ENCODE results near the gene MARCHF7. TPM values are rescaled to one million over a fixed set of nuclear protein-coding genes. Genes with fewer than 3 reads are reported as not detected.

The MARCHF7 gene
- total RNA-seq, 1 donor from 2014 or later = 86.7 TPM

- no peak overlapping the region for H3K27ac Mint-ChIP-seq
- no peak for TF ChIP-seq CTCF (IDR thresholded peaks at IDR 0.05)
Measured at GRCh38 chr2:159683817-159684216, 28.5 kb upstream of the MARCHF7 start.

GRCh38 chr2:159684796-159685195 lies 27.5 kb upstream of the MARCHF7 start:
- no peak overlapping the region for H3K4me3 Mint-ChIP-seq
- DNase-seq (no peak), ATAC-seq (ENCODE audit: low read depth) (no peak)
- no peaks in the 10 kb centered on the region for H3K9me3 Mint-ChIP-seq
- H3K27me3 Mint-ChIP-seq = no peaks in the 10 kb centered on the region
- CTCF ChIA-PET = no interaction called here
- no peaks in the 10 kb centered on the region for H3K4me1 Mint-ChIP-seq
- intact Hi-C loops (cut with micrococcal nuclease) = no loop called here
- TF ChIP-seq CTCF (IDR thresholded peaks at IDR 0.05) = no peak
- H3K36me3 Mint-ChIP-seq (ENCODE audit: low read depth) = no peaks in the 10 kb centered on the region
- POLR2A ChIA-PET = interaction anchor here (0.6 kb wide), 1 partner anchor 27 kb away, joined by 6 read pairs; the partner anchor contains the start of gene MARCHF7
- H3K27ac Mint-ChIP-seq = no peak overlapping the region

More at GRCh38 chr2:159683817-159684216, 28.5 kb upstream of the MARCHF7 start:
- DNase-seq (no peak), ATAC-seq (ENCODE audit: low read depth) (no peak)
- CTCF ChIA-PET = no interaction called here
- Mint-ChIP-seq H3K27me3 (no peaks in the 10 kb centered on the region), H3K36me3 (ENCODE audit: low read depth) (no peaks in the 10 kb centered on the region), H3K4me3 (no peak overlapping the region), H3K9me3 (no peaks in the 10 kb centered on the region), H3K4me1 (no peaks in the 10 kb centered on the region)
- POLR2A ChIA-PET = interaction anchor here (0.6 kb wide), 1 partner anchor 278 kb away, joined by 3 read pairs; no protein-coding TSS in a partner anchor
- intact Hi-C loops (cut with micrococcal nuclease) = no loop called here

- no peak for TF ChIP-seq CTCF (IDR thresholded peaks at IDR 0.05)
- intact Hi-C loops (cut with micrococcal nuclease) = no loop called here
- DNase-seq = no peak
- no peak for ATAC-seq (ENCODE audit: low read depth)
- Mint-ChIP-seq H3K9me3 (peaks cover 3% of the 10 kb centered on the region), H3K27me3 (no peaks in the 10 kb centered on the region), H3K36me3 (ENCODE audit: low read depth) (no peaks in the 10 kb centered on the region), H3K4me3 (no peak overlapping the region), H3K27ac (no peak overlapping the region), H3K4me1 (peaks cover 10% of the 10 kb centered on the region)
- POLR2A ChIA-PET = no interaction called here
- CTCF ChIA-PET = no interaction called here
Measured at GRCh38 chr2:159694500-159695040, 17.7 kb upstream of the MARCHF7 start.

GRCh38 chr2:159695795-159696448 lies 16.4 kb upstream of the MARCHF7 start:
- no peak for DNase-seq
- ChIA-PET CTCF (no interaction called here), POLR2A (interaction anchor here (0.6 kb wide), 1 partner anchor 470 kb away, joined by 8 read pairs; no protein-coding TSS in a partner anchor)
- ATAC-seq (ENCODE audit: low read depth) = peak; percentile 56
- Mint-ChIP-seq H3K36me3 (ENCODE audit: low read depth) (no peaks in the 10 kb centered on the region), H3K4me3 (no peak overlapping the region), H3K9me3 (peaks cover 3% of the 10 kb centered on the region), H3K27ac (no peak overlapping the region), H3K4me1 (peaks cover 10% of the 10 kb centered on the region), H3K27me3 (no peaks in the 10 kb centered on the region)
- intact Hi-C loops (cut with micrococcal nuclease) = no loop called here
- TF ChIP-seq CTCF (IDR thresholded peaks at IDR 0.05) = no peak

- H3K4me1 Mint-ChIP-seq = no peaks in the 10 kb centered on the region
Measured at GRCh38 chr2:159703491-159703890, 8.8 kb upstream of the MARCHF7 start.

More at GRCh38 chr2:159703491-159703890, 8.8 kb upstream of the MARCHF7 start:
- ChIA-PET CTCF (no interaction called here), POLR2A (interaction anchor here (1.4 kb wide), 1 partner anchor 8 kb away, joined by 4 read pairs; no protein-coding TSS in a partner anchor)
- H3K36me3 Mint-ChIP-seq (ENCODE audit: low read depth) = no peaks in the 10 kb centered on the region
- H3K4me3 Mint-ChIP-seq = no peak overlapping the region
- TF ChIP-seq CTCF (IDR thresholded peaks at IDR 0.05) = no peak
- DNase-seq (no peak), ATAC-seq (ENCODE audit: low read depth) (no peak)
- H3K27me3 Mint-ChIP-seq = no peaks in the 10 kb centered on the region
- no peak overlapping the region for H3K27ac Mint-ChIP-seq
- no peaks in the 10 kb centered on the region for H3K9me3 Mint-ChIP-seq
- intact Hi-C loops (cut with micrococcal nuclease) = no loop called here
